Bronchial epithelial cell (primary cell): Measurements from ENCODE around the gene ACAP2. TPM values are rescaled to one million over a fixed set of nuclear protein-coding genes. Genes with fewer than 3 reads are reported as not detected.

Experiments used
- DNase-seq: peaks from one replicate; pipeline ENCODE4 v3.0.0-alpha.2; 2010; ENCODE audit warnings: low read depth
- FAIRE-seq: peaks from 2 replicates; lab custom pipeline; 2011; peaks lifted over from hg19 to GRCh38; lab: Jason Lieb, UNC
- H3K27me3 ChIP-seq: 2 replicates; pipeline ENCODE4 v1.5.1; 2011; ENCODE audit warnings: low read length; ENCODE audit not compliant: control insufficient read depth, insufficient read depth
- H3K36me3 ChIP-seq: 2 replicates; pipeline ENCODE4 v1.5.1; 2011; ENCODE audit warnings: low read length; ENCODE audit not compliant: control insufficient read depth, insufficient read depth
- H3K4me3 ChIP-seq: 2 replicates; pipeline ENCODE4 v1.5.1; 2011; ENCODE audit warnings: mild to moderate bottlenecking, low read depth, low read length, control low read depth
- total RNA-seq: library from RNA; depleted of rRNA; stranded (reverse); fragments of >200 nt; gene quantifications from 2 replicates; pipeline ENCODE4 v1.2.1, GENCODE V29; 2014
- TF ChIP-seq, protein P1 (sequence below): IDR thresholded peaks from 2 replicates; pipeline ENCODE4 v1.5.1; 2011; ENCODE audit warnings: mild to moderate bottlenecking, moderate library complexity, low read length, control low read depth, inconsistent platforms; ENCODE audit not compliant: insufficient read depth, severe bottlenecking

ACAP2 gene
- total RNA-seq, 1 donor from 2014 or later: 51.9 TPM

DNA sequence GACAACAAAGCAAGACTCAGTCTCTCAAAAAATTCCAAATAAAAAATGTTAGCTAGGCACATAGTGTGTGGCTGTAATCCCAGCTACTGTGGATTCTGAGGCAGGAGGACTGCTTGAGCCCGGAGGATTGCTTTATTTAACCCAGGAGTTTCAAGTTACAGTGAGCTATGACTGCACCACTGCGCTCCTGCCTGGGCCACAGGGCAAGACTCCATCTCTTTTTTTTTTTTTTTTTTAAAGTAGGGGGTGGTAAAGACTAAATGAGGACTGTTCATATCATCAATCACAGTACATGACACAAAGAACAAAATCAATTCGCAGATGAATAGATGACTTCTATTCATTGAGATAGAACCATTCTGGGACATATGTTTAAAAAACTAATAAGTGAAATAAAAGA is 48.1 kb downstream of the ACAP2 start:
- Histone ChIP-seq H3K27me3 (no peaks in the 10 kb centered on the region), H3K4me3 (no peak overlapping the region), H3K36me3 (no peaks in the 10 kb centered on the region)
- TF ChIP-seq, protein P1, sequence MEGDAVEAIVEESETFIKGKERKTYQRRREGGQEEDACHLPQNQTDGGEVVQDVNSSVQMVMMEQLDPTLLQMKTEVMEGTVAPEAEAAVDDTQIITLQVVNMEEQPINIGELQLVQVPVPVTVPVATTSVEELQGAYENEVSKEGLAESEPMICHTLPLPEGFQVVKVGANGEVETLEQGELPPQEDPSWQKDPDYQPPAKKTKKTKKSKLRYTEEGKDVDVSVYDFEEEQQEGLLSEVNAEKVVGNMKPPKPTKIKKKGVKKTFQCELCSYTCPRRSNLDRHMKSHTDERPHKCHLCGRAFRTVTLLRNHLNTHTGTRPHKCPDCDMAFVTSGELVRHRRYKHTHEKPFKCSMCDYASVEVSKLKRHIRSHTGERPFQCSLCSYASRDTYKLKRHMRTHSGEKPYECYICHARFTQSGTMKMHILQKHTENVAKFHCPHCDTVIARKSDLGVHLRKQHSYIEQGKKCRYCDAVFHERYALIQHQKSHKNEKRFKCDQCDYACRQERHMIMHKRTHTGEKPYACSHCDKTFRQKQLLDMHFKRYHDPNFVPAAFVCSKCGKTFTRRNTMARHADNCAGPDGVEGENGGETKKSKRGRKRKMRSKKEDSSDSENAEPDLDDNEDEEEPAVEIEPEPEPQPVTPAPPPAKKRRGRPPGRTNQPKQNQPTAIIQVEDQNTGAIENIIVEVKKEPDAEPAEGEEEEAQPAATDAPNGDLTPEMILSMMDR: no peak
- DNase-seq (no peak), FAIRE-seq (no peak)

DNA sequence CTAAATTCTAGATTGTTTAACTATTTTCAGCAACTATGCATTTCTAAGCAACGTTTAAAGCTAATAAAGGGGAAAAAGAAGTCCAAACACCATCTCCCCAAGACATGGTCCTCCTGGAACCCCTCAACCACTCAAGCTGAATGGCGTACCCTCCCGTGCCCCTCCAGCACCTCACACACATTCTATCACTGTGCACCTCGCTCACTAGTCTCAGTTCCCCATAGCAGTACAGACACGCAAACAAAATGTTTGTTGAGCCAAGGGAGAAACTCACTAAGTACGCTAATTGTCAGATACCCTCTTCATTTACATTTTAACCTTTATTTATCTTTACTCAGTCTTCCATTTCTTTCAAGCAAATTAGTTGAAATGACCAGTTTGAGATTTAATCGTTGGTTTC is 48.8 kb downstream of the ACAP2 start:
- Histone ChIP-seq H3K27me3 (no peaks in the 10 kb centered on the region), H3K36me3 (no peaks in the 10 kb centered on the region), H3K4me3 (no peak overlapping the region)
- TF ChIP-seq, protein P1: no peak
- DNase-seq: no peak
- no peak for FAIRE-seq

DNA sequence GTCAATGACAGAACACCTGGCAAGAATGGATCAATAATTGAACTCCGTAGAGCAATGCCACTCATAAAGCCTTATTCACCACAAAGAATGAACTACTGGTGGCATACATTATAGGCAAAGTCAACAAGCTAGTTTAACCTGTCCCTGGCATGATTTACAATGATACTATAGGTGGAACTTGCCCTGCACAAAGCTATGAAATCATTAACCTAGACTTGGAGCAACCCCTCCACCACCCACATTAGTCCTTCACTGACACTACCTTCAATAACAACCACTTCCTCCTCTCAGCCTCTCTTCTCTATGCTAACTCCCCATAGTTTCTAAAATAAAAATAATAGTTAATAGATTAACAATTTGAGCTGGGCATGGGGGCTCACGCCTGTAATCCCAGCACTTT is 54.4 kb downstream of the ACAP2 start:
- FAIRE-seq: no peak

DNA sequence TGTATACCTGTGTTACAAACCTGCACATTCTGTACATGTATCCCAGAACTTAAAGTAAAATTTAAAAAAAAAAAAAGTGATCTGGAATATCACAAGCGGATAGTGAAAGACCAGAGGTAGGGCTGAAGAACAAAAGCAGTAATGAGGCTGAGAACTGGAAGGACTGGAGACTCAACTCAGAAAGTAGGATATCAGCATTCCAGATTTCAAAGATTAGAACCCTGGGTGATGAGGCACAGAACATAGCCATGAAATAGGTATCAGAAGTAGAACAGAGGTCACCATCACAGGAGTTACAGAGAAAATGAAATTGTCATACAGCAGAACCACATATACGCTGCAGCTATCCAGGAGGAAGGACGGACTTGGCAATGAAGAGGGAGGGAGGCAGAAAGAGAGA is 56.1 kb downstream of the ACAP2 start:
- Histone ChIP-seq H3K36me3 (no peaks in the 10 kb centered on the region), H3K27me3 (no peaks in the 10 kb centered on the region), H3K4me3 (no peak overlapping the region)
- TF ChIP-seq, protein P1: no peak
- DNase-seq (no peak), FAIRE-seq (no peak)

More for the DNA sequence above, 54.4 kb downstream of the ACAP2 start:
- TF ChIP-seq, protein P1: no peak
- no peaks in the 10 kb centered on the region for H3K36me3 ChIP-seq
- no peak for DNase-seq
- no peak overlapping the region for H3K4me3 ChIP-seq
- no peaks in the 10 kb centered on the region for H3K27me3 ChIP-seq

DNA sequence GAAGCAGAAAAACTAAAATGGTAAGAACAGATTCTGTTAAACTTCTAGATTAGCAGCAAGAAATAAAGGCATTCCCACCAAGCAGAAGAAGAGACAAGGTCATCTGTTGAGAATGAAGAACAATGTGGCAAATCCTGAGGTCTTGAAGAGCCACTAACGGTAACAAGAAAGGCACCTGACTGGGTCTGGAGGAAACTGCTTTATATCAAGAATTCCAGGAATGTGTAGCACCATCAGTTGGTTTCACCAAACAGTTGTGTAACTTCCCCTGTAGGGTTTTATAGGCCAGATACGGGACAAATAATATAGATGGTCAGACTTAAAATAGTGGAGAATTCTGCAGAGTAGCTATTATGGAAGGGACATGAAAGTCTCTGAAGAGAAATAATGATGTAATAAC is 57.3 kb downstream of the ACAP2 start:
- Histone ChIP-seq H3K27me3 (no peaks in the 10 kb centered on the region), H3K36me3 (no peaks in the 10 kb centered on the region), H3K4me3 (no peak overlapping the region)
- DNase-seq (no peak), FAIRE-seq (no peak)
- TF ChIP-seq, protein P1: no peak

DNA sequence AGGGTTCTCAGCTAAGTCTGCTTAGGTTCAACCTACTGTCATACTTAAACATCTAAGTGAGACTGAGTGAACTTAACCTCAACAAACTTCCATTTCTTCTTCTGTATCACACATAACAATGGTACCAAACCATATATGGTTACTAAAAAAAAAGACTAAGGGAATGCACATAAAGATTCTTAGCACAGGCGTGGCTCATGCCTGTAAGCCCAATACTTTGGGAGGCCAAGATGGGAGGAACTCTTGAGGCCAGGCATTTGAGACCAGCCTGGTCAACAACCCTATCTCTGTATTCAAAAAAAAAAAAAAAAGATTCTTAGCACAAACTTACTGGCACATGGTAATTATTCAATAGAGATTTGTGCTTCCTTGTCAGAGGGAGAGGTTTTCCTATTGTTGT is 57.9 kb downstream of the ACAP2 start:
- Histone ChIP-seq H3K4me3 (no peak overlapping the region), H3K36me3 (no peaks in the 10 kb centered on the region), H3K27me3 (no peaks in the 10 kb centered on the region)
- no peak for DNase-seq
- TF ChIP-seq, protein P1: no peak
- no peak for FAIRE-seq
